Panc1 (cell line): ENCODE measurements around the gene SCN1B. TPM values are rescaled to one million over a fixed set of nuclear protein-coding genes. Genes with fewer than 3 reads are reported as not detected.
A peak's percentile ranks its signal among the peaks of the same experiment; 100 is the strongest.

Source experiments
- ATAC-seq: fragments of 200-7000 bp; cut with Tn5 transposase; 2 replicates; pipeline ENCODE4 v1.9.1; 2020; ENCODE audit warnings: mild to moderate bottlenecking, moderate library complexity
- BruUV-seq: library from RNA; stranded (reverse); fragments of 400-500 nt; replicated peaks from 2 replicates; lab custom pipeline; 2021; lab: Mats Ljungman, UMichigan
- CTCF ChIA-PET: fragments of 300-600 bp; sonication (Branson Sonifier 250); formaldehyde crosslinking; loops from one replicate; lab custom pipeline; 2022; ENCODE audit warnings: antibody characterized with exemption; lab: Charles Lee
- POLR2A ChIA-PET: fragments of 300-600 bp; sonication (Branson Sonifier 250); formaldehyde crosslinking; loops from one replicate; lab custom pipeline; 2022; ENCODE audit warnings: antibody characterized with exemption; lab: Charles Lee
- DNase-seq: peaks from one replicate; pipeline ENCODE4 v3.0.0-alpha.2; 2010; ENCODE audit warnings: low read depth, low spot score
- H3K27ac ChIP-seq: 2 replicates; pipeline ENCODE4 v1.5.1; 2011; ENCODE audit warnings: mild to moderate bottlenecking, low read length, inconsistent platforms
- H3K27me3 ChIP-seq: fragments of 200-500 bp; sonication (Bioruptor generic); 2 replicates; pipeline ENCODE4 v1.6.0; 2014; ENCODE audit warnings: low read length, inconsistent platforms; ENCODE audit not compliant: control insufficient read depth, insufficient read depth
- H3K36me3 ChIP-seq: fragments of 200-500 bp; sonication (Bioruptor generic); 2 replicates; pipeline ENCODE4 v1.5.1; 2014; ENCODE audit warnings: inconsistent platforms, mild to moderate bottlenecking, low read length, moderate library complexity; ENCODE audit not compliant: control insufficient read depth, insufficient read depth
- H3K4me1 ChIP-seq: 2 replicates; pipeline ENCODE4 v1.5.1; 2011; ENCODE audit warnings: inconsistent platforms, mild to moderate bottlenecking, low read length, moderate library complexity; ENCODE audit not compliant: control insufficient read depth, insufficient read depth
- H3K4me3 ChIP-seq, 2 experiments: 2 replicates each; pipeline ENCODE4 v1.5.1; 2011 to 2012; ENCODE audit warnings: low read depth in 2 of 2, low read length in 2 of 2, mild to moderate bottlenecking in 2 of 2, inconsistent platforms in 1 of 2, moderate library complexity in 1 of 2
- H3K9me3 ChIP-seq: fragments of 200-500 bp; sonication (Bioruptor generic); 2 replicates; pipeline ENCODE4 v1.5.1; 2014; ENCODE audit warnings: low read depth, mild to moderate bottlenecking, inconsistent platforms, low read length, moderate library complexity; ENCODE audit not compliant: control insufficient read depth, insufficient read depth
- CTCF ChIP-seq: fragments of 450-650 bp; IDR thresholded peaks from 2 replicates; pipeline ENCODE4 v1.5.1; 2017; ENCODE audit warnings: mild to moderate bottlenecking
- POLR2AphosphoS5 ChIP-seq: IDR thresholded peaks from 2 replicates; pipeline ENCODE4 v1.6.1; 2012; ENCODE audit warnings: mild to moderate bottlenecking, low read depth, low read length, moderate library complexity
- REST ChIP-seq, 2 experiments: IDR thresholded peaks; 2 replicates each; pipeline ENCODE4 v1.6.1; 2011 to 2012; ENCODE audit warnings: low read depth in 2 of 2, control low read depth in 1 of 2, low read length in 1 of 2, mild to moderate bottlenecking in 1 of 2, moderate library complexity in 1 of 2; ENCODE audit not compliant: insufficient read depth in 1 of 2
- SIN3A ChIP-seq: IDR thresholded peaks from 2 replicates; pipeline ENCODE4 v1.6.1; 2012; ENCODE audit warnings: low read depth, mild to moderate bottlenecking, low read length, moderate library complexity, borderline replicate concordance; ENCODE audit not compliant: insufficient read depth
- TCF7L2 ChIP-seq: IDR thresholded peaks from 2 replicates; pipeline ENCODE4 v1.6.1; 2011; ENCODE audit warnings: mild to moderate bottlenecking, low read depth, low read length, inconsistent platforms
- in situ Hi-C: cut with HindIII; loops from 2 replicates; pipeline ENCODE4 v1.10.0; 2016; ENCODE audit warnings: low sequenced_read_pairs, low pct_unique_long_range_greater_than_20kb
- intact Hi-C: fragments of 100-400 bp; cut with micrococcal nuclease; formaldehyde crosslinking; loops from one replicate; pipeline ENCODE4 v1.10.0; 2022; ENCODE audit not compliant: unreplicated experiment
- total RNA-seq: library from RNA; stranded (reverse); gene quantifications from one replicate; pipeline ENCODE4 v1.2.1, GENCODE V29; 2021; ENCODE audit not compliant: unreplicated experiment

The SCN1B gene
- total RNA-seq, 1 experiment from 2014 or later: 4.6 TPM

- no peak overlapping the region for H3K27ac ChIP-seq
- no peaks in the 10 kb centered on the region for H3K27me3 ChIP-seq
- no TSS peak for BruUV-seq
- in situ Hi-C loops (no loop called here), intact Hi-C loops (loop anchor here (5.0 kb wide), 1 partner anchor 68 kb away; the partner anchor contains the start of genes FXYD1 and LGI4)
- H3K4me3 ChIP-seq: peak overlapping the region in 1 of 2 experiments; percentile 10; a peak in 1 of 4 replicates
- H3K4me1 ChIP-seq: no peaks in the 10 kb centered on the region
- no peak for DNase-seq
- peaks cover 4% of the 10 kb centered on the region; the same call in 1 of the 2 replicates for H3K9me3 ChIP-seq
- no peak for TF ChIP-seq CTCF
- no peak for TF ChIP-seq TCF7L2
- no peak for TF ChIP-seq REST (IDR thresholded peaks at IDR 0.05; ENCODE audit: insufficient read depth in 1 of 2, low read depth in 2 of 2, low read length in 1 of 2)
- TF ChIP-seq SIN3A: no peak
- TF ChIP-seq POLR2AphosphoS5: no peak
- CTCF ChIA-PET: interaction anchor here (0.6 to 0.7 kb wide), 2 partner anchors 22 to 39 kb away, joined by 3 to 5 read pairs; no protein-coding TSS in a partner anchor
- no peak for ATAC-seq
- H3K36me3 ChIP-seq: no peaks in the 10 kb centered on the region
- POLR2A ChIA-PET: no interaction called here
Measured at GRCh38 chr19:35068941-35069634, 38.8 kb downstream of the SCN1B start.

GRCh38 chr19:35069696-35070095 is 39.4 kb downstream of the SCN1B start:
- no peaks in the 10 kb centered on the region for H3K36me3 ChIP-seq
- intact Hi-C loops: loop anchor here (5.0 kb wide), 1 partner anchor 68 kb away; the partner anchor contains the start of genes FXYD1 and LGI4
- H3K9me3 ChIP-seq: peaks cover 4% of the 10 kb centered on the region; the same call in 1 of the 2 replicates
- TF ChIP-seq REST (IDR thresholded peaks at IDR 0.05; ENCODE audit: insufficient read depth in 1 of 2, low read depth in 2 of 2, low read length in 1 of 2) (no peak), TCF7L2 (no peak), CTCF (no peak), POLR2AphosphoS5 (no peak), SIN3A (no peak)
- DNase-seq (no peak), ATAC-seq (no peak)
- H3K4me3 ChIP-seq: no peak overlapping the region
- H3K4me1 ChIP-seq: no peaks in the 10 kb centered on the region
- H3K27me3 ChIP-seq: no peaks in the 10 kb centered on the region
- POLR2A ChIA-PET: no interaction called here
- no TSS peak for BruUV-seq
- no peak overlapping the region for H3K27ac ChIP-seq
- CTCF ChIA-PET: interaction anchor here (0.5 to 0.7 kb wide), 3 partner anchors 22 to 369 kb away, joined by 3 to 5 read pairs (median 3); no protein-coding TSS in a partner anchor
- in situ Hi-C loops: no loop called here
